Inferior parietal cortex (tissue), 1 donor: ENCODE measurements around the gene PSMA7.

ENCODE experiments used
- DNase-seq: peaks from one replicate; pipeline ENCODE4 v3.0.0-alpha.2; 2016; ENCODE audit errors: extremely low spot score

PSMA7 gene

GRCh38 chr20:62143081-62143956 is at the start of gene PSMA7, which contains the start of gene SS18L1:
Gene PSMA7 (minus strand): TSS chr20:62143394. CDS start chr20:62143303, 91 bp downstream.
Gene SS18L1 (plus strand): TSS chr20:62143769. CDS start chr20:62143821, 52 bp downstream.
- peak; percentile 83 for DNase-seq

- no peak for DNase-seq
These were observed 49.4 kb upstream of the PSMA7 start for GRCh38 chr20:62192635-62193034.

GRCh38 chr20:62191781-62192559 is 48.8 kb upstream of the PSMA7 start:
- no peak for DNase-seq

- DNase-seq: no peak
These were observed 47.6 kb upstream of the PSMA7 start for GRCh38 chr20:62190639-62191411.

GRCh38 chr20:62186887-62187866 is 44.0 kb upstream of the PSMA7 start:
- no peak for DNase-seq

GRCh38 chr20:62186096-62186426 is 42.9 kb upstream of the PSMA7 start:
- no peak for DNase-seq

- DNase-seq: no peak
These were observed 40.4 kb upstream of the PSMA7 start for GRCh38 chr20:62183426-62184142.

- peak; percentile 99 for DNase-seq
These were observed 39.6 kb upstream of the PSMA7 start, which contains the start of gene MTG2 for GRCh38 chr20:62182469-62183425. Gene MTG2 (plus strand): TSS chr20:62183028. CDS start chr20:62193421, 10,393 bp downstream.

- no peak for DNase-seq
These were observed 38.6 kb upstream of the PSMA7 start for GRCh38 chr20:62181808-62182207.

- DNase-seq: no peak
These were observed 35.9 kb upstream of the PSMA7 start for GRCh38 chr20:62179162-62179504.

GRCh38 chr20:62178316-62179161 is 35.3 kb upstream of the PSMA7 start:
- no peak for DNase-seq

- DNase-seq: no peak
These were observed 34.1 kb upstream of the PSMA7 start for GRCh38 chr20:62177307-62177706.

GRCh38 chr20:62176866-62177265 is 33.7 kb upstream of the PSMA7 start:
- no peak for DNase-seq

GRCh38 chr20:62175711-62176110 is 32.5 kb upstream of the PSMA7 start:
- DNase-seq: no peak

GRCh38 chr20:62174870-62175624 is 31.9 kb upstream of the PSMA7 start:
- DNase-seq: no peak

- no peak for DNase-seq
These were observed 31.0 kb upstream of the PSMA7 start for GRCh38 chr20:62174021-62174804.
